H1 (cell line): ENCODE data around the gene GSTM3. TPM values are rescaled to one million over a fixed set of nuclear protein-coding genes. Genes with fewer than 3 reads are reported as not detected.

ENCODE experiments used
- ASH2L ChIP-seq: fragments of 200-600, 300-600 bp; sonication (generic); IDR thresholded peaks from one replicate; pipeline ENCODE4 v1.7.1; 2017; ENCODE audit warnings: low read length
- CHD7 ChIP-seq: fragments of 300-600 bp; sonication (generic); IDR thresholded peaks from 2 replicates; pipeline ENCODE4 v1.7.1; 2012; ENCODE audit warnings: low read length, moderate library complexity, mild to moderate bottlenecking, inconsistent platforms; ENCODE audit not compliant: insufficient replicate concordance
- KDM5A ChIP-seq: fragments of 200-600 bp; IDR thresholded peaks from 2 replicates; pipeline ENCODE4 v1.7.1; 2012; ENCODE audit warnings: mild to moderate bottlenecking, low read length, inconsistent platforms, mixed read lengths
- MAFK ChIP-seq: IDR thresholded peaks from 2 replicates; pipeline ENCODE4 v1.6.1; 2012; ENCODE audit warnings: low read depth, mild to moderate bottlenecking, improper control_type of control experiment, low read length
- PHF8 ChIP-seq: fragments of 200-600 bp; sonication (generic); conservative IDR thresholded peaks from 2 replicates; pipeline ENCODE4 v1.7.1; 2012; ENCODE audit warnings: low read depth, mild to moderate bottlenecking, inconsistent platforms, low read length, moderate library complexity
- SIX5 ChIP-seq: IDR thresholded peaks from 2 replicates; pipeline ENCODE4 v1.6.1; 2011; ENCODE audit warnings: mild to moderate bottlenecking, low read depth, low read length
- SRF ChIP-seq: IDR thresholded peaks from 2 replicates; pipeline ENCODE4 v1.6.1; 2011; ENCODE audit warnings: mild to moderate bottlenecking, low read depth, low read length, moderate library complexity
- polyA plus RNA-seq, 7 experiments: library from polyadenylated mRNA; depleted of rRNA in 3 of 7; stranded (reverse) in 5 of 7; unstranded in 2 of 7; fragments of >200 nt in 5 of 7; fragments of 200-250 nt in 2 of 7; gene quantifications; 1 replicate in 5 of 7; 2 replicates in 1 of 7; 4 replicates in 1 of 7; pipeline versions ENCODE4 v1.2.1 to v1.2.3, GENCODE V29; 2011 to 2013; ENCODE audit warnings: missing spikeins in 2 of 7, mixed read lengths in 2 of 7
- total RNA-seq: library from RNA; stranded (reverse); fragmentation: NEBNext Ultra II Directional; extraction: Animal tissue kit (Norgen Biotek cat#: 25700); gene quantifications from 2 replicates; pipeline ENCODE4 v1.2.1, GENCODE V29; 2021

Gene GSTM3
- total and polyA plus RNA-seq, 2 of the 8 experiments (the other 6 are each of a cell fraction or from before 2014, with no cell fraction given) = 2.2 to 5.1 TPM

- TF ChIP-seq CHD7 = no peak
- TF ChIP-seq ASH2L = no peak
- no peak for TF ChIP-seq MAFK
- no peak for TF ChIP-seq SIX5
- no peak for TF ChIP-seq KDM5A
- TF ChIP-seq SRF = no peak
- no peak for TF ChIP-seq PHF8
Measured at GRCh38 chr1:109756848-109757521, 16.1 kb upstream of the GSTM3 start (continued).
